ENCODE data around the gene HIRIP3.
"Not testable (repeated sequence)": the region's sequence is repeated elsewhere in the genome, so short reads cannot be mapped to it uniquely, and the experiment has no call there.

DNA sequence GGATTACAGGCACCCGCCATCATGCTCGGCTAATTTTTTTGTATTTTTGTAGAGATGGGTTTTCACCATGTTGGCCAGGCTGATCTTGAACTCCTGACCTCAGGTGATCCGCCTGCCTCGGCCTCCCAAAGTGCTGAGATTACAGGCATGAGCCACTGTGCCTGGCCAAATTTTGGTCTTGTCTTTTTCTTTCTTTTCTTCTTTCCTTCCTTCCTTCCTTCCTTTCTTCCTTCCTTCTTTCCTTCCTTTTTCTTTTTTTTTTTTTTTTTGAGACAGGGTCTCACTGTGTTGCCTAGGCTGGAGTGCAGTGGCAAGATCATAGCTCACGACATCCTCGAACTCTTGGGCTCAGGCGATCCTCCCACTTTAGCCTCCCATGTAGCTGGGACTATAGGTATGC lies 20.0 kb upstream of the HIRIP3 start:
- TF ChIP-seq, protein P1, sequence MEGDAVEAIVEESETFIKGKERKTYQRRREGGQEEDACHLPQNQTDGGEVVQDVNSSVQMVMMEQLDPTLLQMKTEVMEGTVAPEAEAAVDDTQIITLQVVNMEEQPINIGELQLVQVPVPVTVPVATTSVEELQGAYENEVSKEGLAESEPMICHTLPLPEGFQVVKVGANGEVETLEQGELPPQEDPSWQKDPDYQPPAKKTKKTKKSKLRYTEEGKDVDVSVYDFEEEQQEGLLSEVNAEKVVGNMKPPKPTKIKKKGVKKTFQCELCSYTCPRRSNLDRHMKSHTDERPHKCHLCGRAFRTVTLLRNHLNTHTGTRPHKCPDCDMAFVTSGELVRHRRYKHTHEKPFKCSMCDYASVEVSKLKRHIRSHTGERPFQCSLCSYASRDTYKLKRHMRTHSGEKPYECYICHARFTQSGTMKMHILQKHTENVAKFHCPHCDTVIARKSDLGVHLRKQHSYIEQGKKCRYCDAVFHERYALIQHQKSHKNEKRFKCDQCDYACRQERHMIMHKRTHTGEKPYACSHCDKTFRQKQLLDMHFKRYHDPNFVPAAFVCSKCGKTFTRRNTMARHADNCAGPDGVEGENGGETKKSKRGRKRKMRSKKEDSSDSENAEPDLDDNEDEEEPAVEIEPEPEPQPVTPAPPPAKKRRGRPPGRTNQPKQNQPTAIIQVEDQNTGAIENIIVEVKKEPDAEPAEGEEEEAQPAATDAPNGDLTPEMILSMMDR (IDR thresholded peaks at IDR 0.05): not testable (repeated sequence)
- TF ChIP-seq ZFX (IDR thresholded peaks at IDR 0.05; ENCODE audit: borderline replicate concordance): not testable (repeated sequence)

Measured in 22Rv1 (cell line).